ENCODE measurements around the gene CBLN1.
"Not testable (repeated sequence)": the region's sequence is repeated elsewhere in the genome, so short reads cannot be mapped to it uniquely, and the experiment has no call there.

The CBLN1 gene

GRCh38 chr16:49248227-49248626 lies 33.4 kb downstream of the CBLN1 start:
- no peak overlapping the region for H3K9ac ChIP-seq (ENCODE audit: low read length)
- no peak overlapping the region for H3K27ac ChIP-seq (ENCODE audit: low read length)
- peaks cover 16% of the 10 kb centered on the region for H3K27me3 ChIP-seq (ENCODE audit: low read depth, low read length)
- TF ChIP-seq EZH2phosphoT487 (IDR thresholded peaks at IDR 0.05; ENCODE audit: low read depth): no peak
- no peak for TF ChIP-seq CTCF (IDR thresholded peaks at IDR 0.05; ENCODE audit: low read depth, low read length)
- no peaks in the 10 kb centered on the region for H4K20me1 ChIP-seq (ENCODE audit: insufficient read depth, low read length)
- H3K9me3 ChIP-seq (ENCODE audit: insufficient read depth, low read length): no peaks in the 10 kb centered on the region
- H3K36me3 ChIP-seq (replicated peaks; ENCODE audit: low read depth, low read length): no peaks in the 10 kb centered on the region
- H3K4me2 ChIP-seq (ENCODE audit: low read length): no peak overlapping the region
- H2AFZ ChIP-seq (ENCODE audit: low read depth, low read length): no peak overlapping the region
- no peaks in the 10 kb centered on the region for H3K79me2 ChIP-seq (ENCODE audit: low read length)
- H3K4me3 ChIP-seq (ENCODE audit: low read length): no peak overlapping the region
- H3K4me1 ChIP-seq (ENCODE audit: low read length): no peaks in the 10 kb centered on the region

- H3K27me3 ChIP-seq (ENCODE audit: low read depth, low read length): no peaks in the 10 kb centered on the region
- no peaks in the 10 kb centered on the region for H4K20me1 ChIP-seq (ENCODE audit: insufficient read depth, low read length)
- no peak overlapping the region for H2AFZ ChIP-seq (ENCODE audit: low read depth, low read length)
- no peak overlapping the region for H3K4me3 ChIP-seq (ENCODE audit: low read length)
- no peak overlapping the region for H3K27ac ChIP-seq (ENCODE audit: low read length)
- no peaks in the 10 kb centered on the region for H3K4me1 ChIP-seq (ENCODE audit: low read length)
- H3K79me2 ChIP-seq (ENCODE audit: low read length): no peaks in the 10 kb centered on the region
- H3K36me3 ChIP-seq (replicated peaks; ENCODE audit: low read depth, low read length): no peaks in the 10 kb centered on the region
- no peak overlapping the region for H3K9ac ChIP-seq (ENCODE audit: low read length)
- TF ChIP-seq EZH2phosphoT487 (IDR thresholded peaks at IDR 0.05; ENCODE audit: low read depth): no peak
- no peak for TF ChIP-seq CTCF (IDR thresholded peaks at IDR 0.05; ENCODE audit: low read depth, low read length)
- H3K9me3 ChIP-seq (ENCODE audit: insufficient read depth, low read length): no peaks in the 10 kb centered on the region
- no peak overlapping the region for H3K4me2 ChIP-seq (ENCODE audit: low read length)
Measured at GRCh38 chr16:49236216-49236615, 45.4 kb downstream of the CBLN1 start.

GRCh38 chr16:49228335-49228734 lies 53.3 kb downstream of the CBLN1 start:
- H3K27ac ChIP-seq (ENCODE audit: low read length); H3K79me2 ChIP-seq (ENCODE audit: low read length); H3K4me3 ChIP-seq (ENCODE audit: low read length); H2AFZ ChIP-seq (ENCODE audit: low read depth, low read length); H3K9me3 ChIP-seq (ENCODE audit: insufficient read depth, low read length); H3K9ac ChIP-seq (ENCODE audit: low read length); H3K36me3 ChIP-seq (replicated peaks; ENCODE audit: low read depth, low read length); H3K27me3 ChIP-seq (ENCODE audit: low read depth, low read length); H4K20me1 ChIP-seq (ENCODE audit: insufficient read depth, low read length); H3K4me1 ChIP-seq (ENCODE audit: low read length); H3K4me2 ChIP-seq (ENCODE audit: low read length): not testable (repeated sequence)
